Measurements from ENCODE around the gene BASP1.

The BASP1 gene

GRCh38 chr5:17272111-17272510, 54.7 kb downstream of the BASP1 start:
- TF ChIP-seq GATA3 (IDR thresholded peaks at IDR 0.05; ENCODE audit: low read depth, low read length) (no peak), GATA2 (IDR thresholded peaks at IDR 0.05; ENCODE audit: low read depth, low read length) (no peak)

- TF ChIP-seq GATA3 (IDR thresholded peaks at IDR 0.05; ENCODE audit: low read depth, low read length) (no peak), GATA2 (IDR thresholded peaks at IDR 0.05; ENCODE audit: low read depth, low read length) (no peak)
These were observed 58.1 kb downstream of the BASP1 start for GRCh38 chr5:17275289-17276158.

- TF ChIP-seq GATA2 (IDR thresholded peaks at IDR 0.05; ENCODE audit: low read depth, low read length) (no peak), GATA3 (IDR thresholded peaks at IDR 0.05; ENCODE audit: low read depth, low read length) (no peak)
These were observed 59.0 kb downstream of the BASP1 start for GRCh38 chr5:17276445-17276844.

GRCh38 chr5:17277907-17278306, 60.5 kb downstream of the BASP1 start:
- TF ChIP-seq GATA2 (IDR thresholded peaks at IDR 0.05; ENCODE audit: low read depth, low read length) (no peak), GATA3 (IDR thresholded peaks at IDR 0.05; ENCODE audit: low read depth, low read length) (no peak)

GRCh38 chr5:17278931-17279330, 61.5 kb downstream of the BASP1 start:
- TF ChIP-seq GATA2 (IDR thresholded peaks at IDR 0.05; ENCODE audit: low read depth, low read length) (no peak), GATA3 (IDR thresholded peaks at IDR 0.05; ENCODE audit: low read depth, low read length) (no peak)

GRCh38 chr5:17279487-17279886, 62.1 kb downstream of the BASP1 start:
- no peak for TF ChIP-seq GATA3 (IDR thresholded peaks at IDR 0.05; ENCODE audit: low read depth, low read length)
- TF ChIP-seq GATA2 (IDR thresholded peaks at IDR 0.05; ENCODE audit: low read depth, low read length), result no peak

GRCh38 chr5:17282283-17283120, 65.1 kb downstream of the BASP1 start:
- no peak for TF ChIP-seq GATA2 (IDR thresholded peaks at IDR 0.05; ENCODE audit: low read depth, low read length)
- no peak for TF ChIP-seq GATA3 (IDR thresholded peaks at IDR 0.05; ENCODE audit: low read depth, low read length)

GRCh38 chr5:17283121-17283415, 65.6 kb downstream of the BASP1 start:
- TF ChIP-seq GATA3 (IDR thresholded peaks at IDR 0.05; ENCODE audit: low read depth, low read length) (no peak), GATA2 (IDR thresholded peaks at IDR 0.05; ENCODE audit: low read depth, low read length) (no peak)

- TF ChIP-seq GATA3 (IDR thresholded peaks at IDR 0.05; ENCODE audit: low read depth, low read length), result no peak
- TF ChIP-seq GATA2 (IDR thresholded peaks at IDR 0.05; ENCODE audit: low read depth, low read length), result no peak
These were observed 70.2 kb downstream of the BASP1 start for GRCh38 chr5:17287501-17288155.

- TF ChIP-seq GATA3 (IDR thresholded peaks at IDR 0.05; ENCODE audit: low read depth, low read length), result no peak
- no peak for TF ChIP-seq GATA2 (IDR thresholded peaks at IDR 0.05; ENCODE audit: low read depth, low read length)
These were observed 71.1 kb downstream of the BASP1 start for GRCh38 chr5:17288570-17288969.

- TF ChIP-seq GATA3 (IDR thresholded peaks at IDR 0.05; ENCODE audit: low read depth, low read length), result no peak
These were observed 72.5 kb downstream of the BASP1 start for GRCh38 chr5:17289681-17290539.

- no peak for TF ChIP-seq GATA2 (IDR thresholded peaks at IDR 0.05; ENCODE audit: low read depth, low read length)
- no peak for TF ChIP-seq GATA3 (IDR thresholded peaks at IDR 0.05; ENCODE audit: low read depth, low read length)
These were observed 73.1 kb downstream of the BASP1 start for GRCh38 chr5:17290540-17290974.

- no peak for TF ChIP-seq GATA3 (IDR thresholded peaks at IDR 0.05; ENCODE audit: low read depth, low read length)
- TF ChIP-seq GATA2 (IDR thresholded peaks at IDR 0.05; ENCODE audit: low read depth, low read length), result no peak
These were observed 75.1 kb downstream of the BASP1 start for GRCh38 chr5:17292434-17293015.

Measured in SH-SY5Y (cell line).